ENCODE results near the gene SOX6.

The SOX6 gene

GRCh38 chr11:16363706-16364105, 7.4 kb upstream of the SOX6 start:
- DNase-seq, result peak; percentile 13

GRCh38 chr11:16361108-16361865, 4.9 kb upstream of the SOX6 start:
- DNase-seq, result no peak

DNA sequence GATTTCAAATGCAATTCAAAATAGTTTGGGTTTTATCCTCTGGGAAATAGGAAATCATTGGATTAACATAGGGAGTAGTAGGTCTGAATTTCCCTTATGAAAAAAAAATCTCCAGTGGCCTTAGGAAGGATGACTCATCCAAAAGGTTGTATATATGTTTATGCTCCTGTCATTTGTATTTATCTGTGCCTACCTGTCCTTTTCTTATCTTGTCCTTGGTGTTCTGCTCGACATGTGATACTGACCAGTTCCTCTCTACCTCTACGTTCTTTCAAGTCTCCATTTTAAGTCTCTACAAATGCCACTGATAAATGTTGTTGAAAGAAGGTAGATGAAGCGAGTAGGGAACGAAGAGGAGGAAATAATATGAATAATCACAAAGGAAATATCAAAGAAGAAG, 3.0 kb upstream of the SOX6 start:
- no peak for DNase-seq

GRCh38 chr11:16358726-16359125, 2.4 kb upstream of the SOX6 start:
- no peak for DNase-seq

DNA sequence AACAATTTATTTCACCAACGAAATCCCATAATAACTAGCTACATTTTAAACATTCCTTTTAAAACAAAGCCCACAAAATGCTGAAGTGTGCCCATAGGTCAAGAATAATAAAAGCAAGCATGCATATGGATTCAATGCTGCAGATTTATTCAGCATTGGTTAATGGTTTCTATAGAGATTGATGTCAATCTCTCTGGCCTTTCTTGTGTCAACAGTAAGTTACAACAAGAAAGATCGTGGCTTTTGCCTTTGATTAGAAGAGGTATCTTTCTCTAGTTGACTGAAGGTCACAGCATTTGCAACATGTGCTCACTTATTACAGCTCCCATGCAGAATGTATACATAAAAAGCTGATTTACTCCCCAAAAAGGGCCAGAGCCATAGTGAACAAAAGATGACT, 1.4 kb upstream of the SOX6 start:
- DNase-seq, result no peak

- DNase-seq, result no peak
These were observed 531 bp upstream of the SOX6 start for GRCh38 chr11:16356761-16357393.

- DNase-seq, result peak; percentile 30
These were observed 3.6 kb downstream of the SOX6 start for GRCh38 chr11:16352707-16353106.

- DNase-seq, result peak; percentile 12
These were observed 6.2 kb downstream of the SOX6 start for GRCh38 chr11:16350125-16350524.

DNA sequence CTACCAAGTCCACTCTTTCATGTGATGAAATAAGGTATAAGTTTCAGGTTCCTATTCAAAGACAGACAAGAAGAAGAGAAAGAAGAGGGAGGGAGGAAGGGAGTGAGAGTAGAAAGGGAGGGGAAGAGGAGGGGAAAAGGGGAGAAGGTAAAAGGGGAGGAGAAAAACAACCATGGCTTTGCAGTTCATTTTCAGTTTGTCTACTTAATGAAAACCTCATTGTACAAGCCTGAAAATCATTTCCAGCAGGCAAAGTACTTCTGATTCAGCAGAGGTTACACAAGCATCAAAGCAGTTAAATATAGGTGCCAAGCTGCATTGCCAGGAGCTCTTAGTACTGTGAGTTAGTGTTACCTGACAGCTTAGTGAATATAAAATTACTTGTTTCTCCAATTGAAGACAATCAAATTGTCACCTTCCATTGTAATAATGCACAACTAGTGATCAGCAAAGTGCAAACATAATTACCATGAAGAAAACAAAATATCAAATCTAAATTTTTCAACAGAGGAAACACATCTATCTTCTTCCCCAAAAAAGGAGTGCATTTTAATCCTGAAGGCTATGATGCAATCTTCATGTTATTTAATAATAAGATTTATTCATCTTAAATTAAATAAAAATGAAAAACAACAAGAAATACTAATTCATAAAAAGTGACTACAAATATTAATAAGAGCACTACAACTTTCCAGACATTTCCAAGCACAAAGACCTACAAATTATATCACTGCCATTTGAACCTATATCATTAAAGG, 8.2 kb downstream of the SOX6 start:
- no peak for DNase-seq

DNA sequence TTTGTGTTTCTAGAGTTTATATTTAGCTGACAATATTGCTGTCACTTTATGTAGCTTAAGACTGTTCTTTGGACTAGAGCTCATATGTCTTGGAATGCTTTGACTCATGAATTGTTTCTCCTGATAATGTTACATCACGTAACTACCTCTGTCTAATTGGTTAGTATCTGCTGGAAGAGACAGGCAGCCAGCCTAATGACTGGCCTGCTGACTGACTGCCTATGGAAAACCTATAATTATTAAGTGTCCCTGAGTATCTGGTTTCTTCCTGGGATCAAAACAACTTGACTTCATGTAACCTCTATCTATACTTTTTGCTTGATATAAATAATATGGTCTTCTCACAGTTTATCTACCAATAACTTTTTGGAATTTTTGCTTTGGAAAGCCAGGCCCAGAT, 9.4 kb downstream of the SOX6 start:
- no peak for DNase-seq

GRCh38 chr11:16341853-16342252, 14.5 kb downstream of the SOX6 start:
- no peak for DNase-seq

DNA sequence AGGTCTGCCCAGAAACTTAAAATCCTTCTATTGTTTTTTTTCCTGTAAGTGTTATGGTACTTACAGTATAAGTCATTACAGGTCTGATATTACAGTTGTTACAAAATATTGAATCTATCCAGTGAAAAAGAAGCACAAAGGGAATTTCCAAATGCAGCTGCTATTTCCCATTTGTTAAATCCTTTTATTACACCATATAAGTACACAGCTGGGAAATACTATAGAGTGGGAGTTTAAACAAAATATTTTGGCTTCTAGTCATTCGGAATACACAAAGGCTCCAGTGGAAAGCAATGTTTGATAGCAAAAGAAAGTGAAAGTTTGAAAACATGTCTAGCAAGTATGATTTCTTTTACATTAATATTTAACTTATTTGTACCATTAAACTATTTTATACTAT, 18.0 kb downstream of the SOX6 start:
- no peak for DNase-seq

DNA sequence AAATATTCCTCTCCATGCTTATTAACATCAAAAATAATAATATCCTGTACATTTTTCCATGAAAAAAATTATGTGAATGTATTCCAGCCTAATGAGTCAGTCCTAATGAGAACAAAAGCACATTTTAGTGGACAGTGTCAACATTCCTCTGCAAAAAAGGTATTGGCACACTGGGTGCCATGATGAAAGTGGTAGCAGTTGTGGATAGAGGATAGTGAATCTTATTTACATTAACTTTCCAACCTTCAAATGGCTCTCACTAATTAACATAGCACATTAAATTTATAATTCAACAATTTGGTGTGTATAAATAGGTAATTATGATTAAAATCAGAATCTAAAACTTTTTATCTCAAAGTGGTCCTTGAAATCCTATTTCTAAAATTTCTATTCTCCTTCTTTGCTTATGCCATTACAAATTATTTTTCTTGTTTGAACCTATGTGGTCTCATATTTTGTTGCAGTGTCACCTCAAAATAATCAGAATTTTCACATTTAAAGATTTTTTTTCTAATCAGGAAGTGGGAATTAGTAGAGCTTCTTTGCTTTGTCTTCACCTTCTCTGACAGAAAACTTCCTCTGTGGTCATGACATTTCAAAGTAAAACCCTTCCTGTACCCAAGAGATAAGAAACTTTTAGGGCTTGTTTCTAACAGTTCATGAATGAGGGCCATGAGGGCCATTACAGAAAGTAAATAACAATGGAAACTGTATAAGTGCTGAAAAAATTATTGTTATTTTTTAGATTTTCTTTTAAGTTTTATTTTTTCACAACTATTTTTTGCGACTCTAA, 18.7 kb downstream of the SOX6 start:
- DNase-seq, result peak; percentile 93

DNA sequence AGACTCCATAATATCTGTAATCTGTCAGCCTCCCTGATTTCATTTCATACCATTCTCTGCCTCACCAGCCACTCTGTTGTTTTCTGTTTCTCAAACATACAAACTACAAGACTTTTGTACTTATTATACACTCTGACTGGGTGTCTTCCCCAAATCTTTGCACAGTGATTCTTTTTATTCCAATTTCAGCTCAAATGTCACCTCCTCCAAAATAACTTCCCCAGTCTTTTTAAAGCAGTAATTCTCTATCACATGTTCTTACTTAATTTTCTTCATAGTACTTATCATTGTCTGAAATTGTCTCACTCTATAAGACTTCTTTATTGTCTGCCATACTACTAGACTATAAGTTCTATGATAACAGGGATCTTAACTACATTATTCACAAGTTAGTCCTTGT, 19.6 kb downstream of the SOX6 start:
- DNase-seq, result no peak

DNA sequence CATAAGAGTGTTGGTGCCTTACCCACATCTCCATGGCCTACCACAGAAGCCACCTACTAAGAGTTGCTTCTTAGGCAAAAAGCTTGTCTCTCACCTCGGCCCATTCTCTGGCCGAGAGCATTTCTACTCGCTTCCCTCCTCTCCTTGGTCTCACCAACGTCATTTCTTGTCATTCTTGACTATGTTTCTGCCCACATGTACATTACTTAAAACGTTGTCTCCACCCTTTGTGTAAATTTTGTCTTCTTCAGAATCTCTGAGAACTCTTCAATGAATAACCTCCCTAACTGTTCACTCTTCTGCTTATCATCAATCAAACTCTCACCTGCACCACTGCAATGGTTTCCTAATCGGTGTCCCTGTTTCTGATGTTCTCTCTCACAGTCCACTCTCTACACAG, 20.1 kb downstream of the SOX6 start:
- DNase-seq, result no peak

- no peak for DNase-seq
These were observed 20.9 kb downstream of the SOX6 start for GRCh38 chr11:16335236-16335962.

GRCh38 chr11:16326679-16327297, 29.6 kb downstream of the SOX6 start:
- DNase-seq, result no peak

DNA sequence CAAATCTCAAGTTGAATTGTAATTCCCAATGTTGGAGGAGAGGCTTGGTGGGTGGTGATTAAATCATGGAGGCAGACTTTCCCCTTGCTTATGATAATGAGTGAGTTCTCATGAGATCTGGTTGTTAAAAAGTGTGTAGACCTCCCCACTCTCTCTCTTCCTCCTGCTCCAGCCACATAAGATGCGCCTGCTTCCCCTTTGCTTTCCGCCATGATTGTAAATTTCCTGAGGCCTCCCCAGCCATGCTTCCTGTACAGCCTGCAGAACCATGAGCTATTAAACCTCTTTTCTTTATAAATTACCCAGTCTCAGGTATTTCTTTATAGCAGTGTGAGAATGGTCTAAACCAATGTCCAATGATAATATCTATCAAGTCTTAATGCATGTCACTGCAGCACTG, 34.2 kb downstream of the SOX6 start:
- no peak for DNase-seq

- no peak for DNase-seq
These were observed 35.2 kb downstream of the SOX6 start for GRCh38 chr11:16321148-16321547.

DNA sequence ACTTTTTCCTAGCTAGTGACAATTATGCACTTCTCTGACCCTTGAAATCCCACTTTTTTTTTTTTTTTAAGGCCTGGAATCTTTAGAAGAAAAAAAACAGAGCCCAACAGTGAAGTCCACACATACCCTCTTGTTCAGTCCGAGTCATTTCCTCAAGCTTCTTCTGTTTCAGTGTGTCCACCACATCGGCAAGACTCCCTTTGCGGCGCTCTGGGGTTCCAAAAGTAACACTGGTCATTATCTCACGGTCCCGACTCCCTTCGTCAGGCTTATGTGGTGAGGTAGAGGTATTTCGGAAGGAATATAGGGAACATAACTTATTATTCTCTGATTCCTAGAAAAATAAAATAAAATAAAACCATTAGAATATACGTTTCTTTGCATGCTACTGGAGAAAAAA, 38.0 kb downstream of the SOX6 start:
- DNase-seq, result no peak

GRCh38 chr11:16317712-16318111, 38.6 kb downstream of the SOX6 start:
- no peak for DNase-seq

DNA sequence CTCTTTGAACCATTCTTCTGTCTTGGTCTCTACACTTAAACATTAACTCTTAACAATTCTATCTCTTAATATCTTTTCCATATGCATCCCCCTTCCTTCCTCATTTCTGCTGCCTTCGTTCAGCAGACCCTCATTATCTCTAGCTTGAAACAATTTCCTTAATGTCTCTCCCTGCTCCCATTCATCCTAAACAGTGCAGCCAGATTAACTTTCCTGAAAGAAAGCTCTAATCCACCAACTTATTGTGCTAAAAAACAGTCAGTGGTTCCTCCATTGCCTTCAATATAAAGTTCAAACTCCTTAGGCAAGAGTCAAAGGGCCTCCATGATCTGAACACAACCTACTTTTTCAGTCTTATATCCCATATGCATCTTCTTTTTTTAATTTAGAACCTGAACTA, 42.5 kb downstream of the SOX6 start:
- DNase-seq, result no peak

Data from hematopoietic multipotent progenitor cell treated with erythropoietin and hydrocortisone succinate and interleukin-3 and kit ligand, for 4 days (in vitro differentiated cells).